Stimulated activated CD8-positive, alpha-beta memory T cell treated with anti-CD3 and anti-CD28 coated beads, Interleukin-12 subunit alpha, Interleukin-12 subunit beta, amount 100 ng/mL, for 1 hour (primary cell): Measurements from ENCODE around the gene ADISSP.

Experiments
- DNase-seq: peaks from one replicate; pipeline ENCODE4 v3.0.0-alpha.2; 2020; ENCODE audit warnings: low read depth

ADISSP gene

DNA sequence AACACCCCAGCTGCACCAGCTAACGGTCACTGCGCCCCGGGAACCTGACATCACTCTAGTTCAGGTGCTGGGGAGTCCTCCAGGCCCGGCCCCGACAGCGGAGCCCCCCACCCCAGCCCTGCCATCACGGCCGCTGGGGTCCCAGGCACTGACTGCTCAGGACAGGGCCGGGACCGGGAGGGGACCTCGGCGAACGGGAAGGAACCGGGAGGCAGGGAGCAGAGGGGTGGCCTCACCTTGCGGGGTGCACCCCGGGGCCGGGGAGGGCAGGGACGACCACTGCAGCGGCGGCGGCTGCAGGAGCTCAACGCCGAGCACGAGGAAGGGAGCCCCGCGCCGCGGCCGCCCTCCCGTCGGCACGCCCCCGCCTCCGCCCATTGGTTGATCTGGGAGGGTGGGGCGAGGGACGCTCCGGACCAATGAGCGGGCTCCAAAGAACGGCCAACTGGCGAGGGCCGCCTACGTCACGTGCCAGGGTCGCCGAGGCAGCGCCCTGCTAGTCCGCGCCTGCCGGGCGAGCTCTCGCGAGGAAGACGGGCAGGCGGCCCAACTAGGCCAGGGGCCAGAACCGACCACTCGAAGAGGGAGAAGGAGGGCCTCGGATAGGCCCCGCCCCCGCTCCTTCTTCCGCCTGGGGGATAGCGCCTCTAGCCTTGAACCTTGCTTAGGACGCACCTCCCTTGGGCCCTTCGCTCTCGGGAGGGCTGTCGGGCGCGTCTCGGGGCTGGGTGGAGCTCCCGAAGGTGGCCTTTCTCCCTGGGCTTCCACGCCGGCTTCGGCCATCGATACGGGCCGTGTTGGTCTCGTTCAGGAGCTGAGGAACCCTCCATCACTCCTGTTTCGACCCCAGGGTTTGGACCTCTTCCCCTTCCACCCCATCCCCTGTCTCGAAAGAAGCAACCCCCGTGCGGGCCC is at the start of gene ADISSP:
Gene ADISSP (minus strand): TSS at position 327 of the 915 bp plus-strand sequence. CDS start 7,653 bp downstream, outside the sequence.
- DNase-seq = peak; percentile 93

DNA sequence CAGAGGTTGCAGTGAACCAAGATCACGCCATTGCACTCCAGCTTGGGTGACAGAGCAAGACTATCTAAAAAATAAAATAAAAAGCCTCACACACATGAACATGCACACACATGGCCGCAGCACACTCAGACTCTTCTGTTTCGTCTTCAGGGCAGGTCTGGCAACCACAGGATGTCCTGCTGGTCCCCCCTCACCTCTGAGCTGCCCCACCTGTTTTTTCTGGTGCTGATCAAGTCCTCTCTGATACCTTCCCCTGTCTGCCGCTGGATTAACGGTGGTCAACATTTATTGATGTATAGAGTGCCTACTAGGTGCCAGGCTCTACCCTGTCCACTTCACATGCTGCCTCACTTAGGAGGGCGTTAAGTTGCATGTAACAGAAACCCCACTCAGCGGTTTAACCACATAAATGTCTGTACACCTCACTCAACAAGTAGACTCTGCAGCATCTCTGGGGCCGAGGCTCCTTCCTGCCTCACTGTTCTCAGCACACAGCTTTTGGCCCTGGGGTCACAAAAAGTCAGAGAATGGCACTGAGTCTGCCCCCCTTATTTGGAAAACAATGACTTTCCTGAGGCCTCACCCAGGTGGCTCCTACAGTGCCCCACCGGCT is 48.3 kb upstream of the ADISSP start:
- DNase-seq = no peak

DNA sequence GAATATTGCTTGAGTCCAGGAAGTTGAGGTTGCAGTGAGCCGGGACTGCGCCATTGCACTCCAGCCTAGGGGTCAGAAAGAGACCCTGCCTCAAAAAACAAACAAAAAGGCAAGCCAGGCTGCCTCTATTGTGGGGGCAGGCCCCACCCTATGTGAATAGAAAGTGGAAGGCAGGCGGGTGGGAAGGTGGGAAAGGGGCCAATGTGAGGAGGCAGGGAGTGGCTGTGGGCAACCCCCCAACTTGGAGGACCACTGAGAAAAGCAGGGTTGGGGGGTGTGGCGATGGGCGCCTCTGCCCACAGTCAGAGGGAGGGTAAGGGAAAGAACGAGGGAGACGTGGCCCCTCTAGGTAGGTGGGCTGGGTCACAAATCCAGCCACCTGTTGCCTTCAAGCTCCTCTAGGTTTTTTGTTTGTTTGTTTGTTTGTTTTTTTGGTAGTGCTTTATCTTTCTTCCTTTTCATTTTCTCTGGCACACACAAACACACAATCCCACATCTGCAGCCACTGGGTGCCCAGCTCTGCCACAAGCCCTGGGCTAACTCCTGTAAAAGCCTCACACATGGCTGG is 47.5 kb upstream of the ADISSP start:
- no peak for DNase-seq

DNA sequence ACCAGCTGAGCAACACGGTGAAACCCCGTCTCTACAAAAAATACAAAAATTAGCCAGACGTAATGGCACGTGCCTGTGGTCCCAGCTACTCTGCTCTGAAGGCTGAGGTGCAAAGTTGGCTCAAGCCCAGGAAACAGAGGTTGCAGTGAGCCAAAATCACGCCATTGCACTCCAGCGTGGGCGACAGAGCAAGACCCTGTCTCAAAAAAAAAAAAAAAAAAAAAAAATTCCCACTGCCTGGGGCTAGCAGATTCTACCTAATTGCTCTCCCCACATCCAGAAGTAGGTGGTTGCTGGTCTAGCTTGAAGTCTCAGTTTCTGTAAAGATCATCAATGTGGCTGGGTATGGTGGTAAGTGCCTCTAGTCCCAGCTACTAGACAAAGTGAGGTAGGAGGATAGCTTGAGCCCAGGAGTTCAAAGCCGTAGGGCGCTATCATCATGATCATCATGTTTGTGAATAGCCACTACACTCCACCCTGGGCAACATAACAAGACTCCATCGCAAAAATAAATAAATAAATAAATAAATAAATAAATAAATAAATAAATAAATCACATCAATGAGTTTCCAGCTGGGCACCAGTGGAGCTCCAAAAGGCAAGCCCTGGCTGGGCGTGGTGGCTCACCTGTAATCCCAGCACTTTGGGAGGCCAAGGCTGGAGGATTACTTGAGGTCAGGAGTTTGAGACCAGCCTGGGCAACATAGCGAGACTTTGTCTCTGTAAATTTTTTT is 46.5 kb upstream of the ADISSP start:
- no peak for DNase-seq

DNA sequence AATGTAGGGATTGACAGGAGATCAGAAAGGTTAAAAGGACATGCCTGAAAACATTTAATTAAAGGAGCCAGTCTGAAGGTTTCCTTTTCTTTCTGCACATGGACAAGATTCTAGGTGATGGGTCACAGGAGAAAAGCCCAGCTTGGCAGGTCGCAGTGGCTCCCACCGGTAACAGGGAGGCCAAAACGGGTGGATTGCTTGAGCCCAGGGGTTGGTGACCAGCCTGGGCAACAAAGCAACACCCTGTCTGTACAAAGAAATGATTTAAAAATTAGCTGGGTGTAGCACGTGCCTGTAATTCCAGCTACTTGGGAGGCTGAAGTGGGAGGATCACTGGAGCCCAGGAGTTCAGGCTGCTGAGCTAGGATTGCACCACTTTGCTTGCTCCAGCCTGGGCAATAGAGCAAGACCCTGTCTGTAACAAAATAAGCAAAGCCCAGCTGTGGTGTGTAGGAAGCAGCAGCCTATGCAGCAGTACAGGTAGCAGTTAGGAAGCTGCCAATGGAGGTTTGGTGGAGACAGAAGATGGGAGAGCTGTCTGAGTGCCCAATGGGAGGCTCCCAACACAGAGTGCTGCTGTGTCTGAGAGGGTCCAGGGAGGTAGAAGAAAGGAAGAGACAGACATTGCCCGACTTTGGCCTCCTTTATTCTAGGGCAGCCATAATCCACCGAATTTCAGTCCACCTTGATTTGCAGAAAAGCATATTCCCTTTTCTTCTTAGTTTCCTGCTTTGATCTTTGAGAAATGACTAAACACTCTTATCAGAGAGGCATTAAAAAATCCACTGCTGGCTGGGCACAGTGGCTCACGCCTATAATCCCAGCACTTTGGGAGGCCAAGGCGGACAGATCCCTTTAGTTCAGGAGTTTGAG is 45.7 kb upstream of the ADISSP start:
- DNase-seq = no peak

DNA sequence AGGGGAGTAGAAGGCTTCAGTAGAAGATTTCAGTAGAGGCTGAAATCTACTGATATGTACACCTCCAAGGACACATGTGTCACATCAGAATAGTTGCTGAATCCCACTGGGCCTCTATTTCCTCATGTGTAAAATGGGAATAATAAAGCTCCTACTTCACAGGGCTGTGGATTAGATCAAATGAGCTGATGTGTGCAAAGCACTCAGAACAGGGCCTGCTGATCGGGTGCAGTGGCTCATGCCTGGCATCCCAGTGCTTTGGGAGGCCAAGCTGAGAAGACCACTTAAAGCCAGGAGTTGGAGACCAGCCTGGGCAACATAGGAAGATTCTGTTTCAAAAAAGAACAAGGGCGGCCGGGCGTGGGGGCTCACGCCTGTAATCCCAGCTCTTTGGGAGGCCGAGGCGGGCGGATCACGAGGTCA is 44.7 kb upstream of the ADISSP start:
- DNase-seq = no peak

DNA sequence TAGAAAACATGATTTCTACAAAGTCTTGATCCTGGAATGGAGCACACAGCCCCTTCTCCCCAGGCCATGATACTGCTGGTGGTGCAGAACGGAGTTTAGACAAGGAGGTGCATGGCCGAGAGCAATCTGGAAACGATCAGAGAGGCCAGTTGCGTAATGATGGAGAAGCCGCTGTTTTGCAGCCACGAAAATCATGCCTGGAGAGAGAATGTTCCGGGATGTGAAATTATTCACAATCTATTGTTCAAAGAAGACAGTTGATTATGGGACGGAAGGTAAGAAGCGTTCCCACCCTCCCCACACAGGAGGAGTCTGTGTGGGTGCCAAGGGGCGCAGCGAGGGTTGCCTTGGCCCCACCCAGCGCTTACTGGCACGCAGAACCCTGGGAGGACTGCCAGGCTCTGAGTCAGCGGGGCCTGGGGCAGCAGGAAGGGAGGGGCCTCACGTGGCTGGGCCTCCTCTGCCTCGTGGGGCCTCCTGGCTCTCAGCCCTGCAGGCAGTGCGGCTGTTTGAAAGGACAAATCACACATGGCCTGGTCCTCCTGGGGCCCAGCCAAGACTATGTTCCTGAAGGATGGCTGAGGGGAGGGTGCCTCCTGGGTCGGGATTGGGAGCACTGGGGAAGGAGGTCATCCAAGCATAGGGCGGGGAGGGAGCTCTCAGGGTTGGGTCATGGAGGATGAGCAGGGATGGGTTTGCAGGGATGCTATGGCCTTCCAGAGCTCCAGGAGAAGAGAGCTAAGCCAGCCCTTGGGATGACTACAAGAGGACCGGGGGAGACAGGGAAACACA is 44.1 kb upstream of the ADISSP start:
- peak; percentile 82 for DNase-seq

DNA sequence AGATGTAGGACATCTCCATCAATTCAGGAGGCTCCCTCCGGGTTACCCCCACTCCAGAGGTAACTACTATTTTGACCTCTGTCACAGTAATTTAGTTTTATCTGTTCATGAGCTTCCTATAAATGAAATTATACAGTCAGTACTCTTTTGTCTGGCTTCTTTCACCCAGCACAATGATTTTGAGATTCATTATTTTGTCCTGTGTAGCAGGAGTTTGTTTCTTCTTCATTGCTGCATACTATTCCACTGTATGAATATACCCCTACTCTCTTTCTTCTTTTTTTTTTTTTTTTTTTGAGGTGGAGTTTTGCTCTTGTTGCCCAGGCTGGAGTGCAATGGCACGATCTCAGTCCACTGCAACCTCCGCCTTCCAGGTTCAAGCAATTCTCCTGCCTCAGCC is 41.0 kb upstream of the ADISSP start:
- no peak for DNase-seq

DNA sequence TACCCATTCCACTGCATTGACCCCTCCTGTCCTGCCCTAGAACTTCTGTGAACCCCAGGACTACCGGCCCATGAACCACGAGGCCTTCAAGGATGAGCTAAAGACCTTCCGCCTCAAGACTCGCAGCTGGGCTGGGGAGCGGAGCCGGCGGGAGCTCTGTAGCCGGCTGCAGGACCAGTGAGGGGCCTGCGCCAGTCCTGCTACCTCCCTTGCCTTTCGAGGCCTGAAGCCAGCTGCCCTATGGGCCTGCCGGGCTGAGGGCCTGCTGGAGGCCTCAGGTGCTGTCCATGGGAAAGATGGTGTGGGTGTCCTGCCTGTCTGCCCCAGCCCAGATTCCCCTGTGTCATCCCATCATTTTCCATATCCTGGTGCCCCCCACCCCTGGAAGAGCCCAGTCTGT is 37.2 kb upstream of the ADISSP start:
- DNase-seq = no peak

DNA sequence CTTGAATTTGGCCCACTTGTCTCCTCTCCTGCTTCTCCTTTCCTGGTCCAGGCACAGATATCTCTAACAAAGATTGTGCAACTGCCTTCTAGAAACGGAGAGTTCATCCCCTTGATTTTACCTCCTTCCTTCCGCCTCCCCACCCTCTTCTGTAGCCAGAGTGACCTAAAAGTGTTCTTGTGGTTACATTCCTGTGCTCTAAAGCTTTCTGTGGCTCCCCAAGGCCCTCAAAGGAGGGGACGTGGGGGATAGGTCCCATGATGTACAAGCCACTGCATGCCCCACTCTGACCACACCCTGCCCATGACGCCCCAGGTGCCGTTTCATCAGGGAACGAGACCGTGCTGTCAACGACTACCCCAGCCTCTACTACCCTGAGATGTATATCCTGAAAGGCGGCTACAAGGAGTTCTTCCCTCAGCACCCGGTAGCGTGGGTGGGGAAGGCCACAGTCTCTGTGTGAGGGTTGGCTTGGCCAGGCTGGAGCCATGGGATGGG is 36.8 kb upstream of the ADISSP start:
- DNase-seq = no peak

DNA sequence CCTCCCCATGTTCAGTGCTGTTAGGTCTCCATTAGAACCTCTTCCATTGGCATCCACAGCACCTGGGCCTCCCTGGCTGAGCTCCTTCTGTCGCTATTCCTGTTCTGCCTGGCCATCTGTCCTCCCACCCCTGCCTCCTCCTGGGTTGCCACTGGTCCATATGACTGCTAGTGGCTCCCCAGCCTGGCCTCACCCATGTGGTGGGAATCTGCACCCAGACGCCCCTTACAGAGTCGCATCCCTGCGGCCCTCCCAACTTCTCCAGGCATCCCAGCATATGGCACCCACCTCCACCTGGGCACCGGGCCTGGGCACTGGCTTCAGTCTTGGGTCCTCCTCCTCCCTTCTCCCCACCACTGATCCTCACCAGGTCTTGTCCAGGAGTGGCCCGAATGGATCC is 36.3 kb upstream of the ADISSP start:
- DNase-seq = no peak

DNA sequence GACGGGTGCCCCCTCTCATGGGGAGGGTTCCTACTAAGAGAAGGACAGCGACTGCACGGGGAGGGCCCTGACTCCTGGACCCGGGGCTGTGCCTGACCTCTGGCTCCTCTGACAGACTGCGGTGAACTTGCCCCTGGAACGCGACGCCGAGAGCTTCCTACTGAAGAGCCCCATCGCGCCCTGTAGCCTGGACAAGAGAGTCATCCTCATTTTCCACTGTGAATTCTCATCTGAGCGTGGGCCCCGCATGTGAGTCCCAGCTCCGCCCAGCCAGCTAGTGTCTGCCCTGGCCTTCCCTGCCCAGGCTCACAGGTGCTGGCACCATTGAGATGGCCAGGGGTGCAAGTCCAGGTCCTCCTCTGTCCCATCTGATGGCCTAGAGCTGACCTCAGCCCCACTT is 35.7 kb upstream of the ADISSP start:
- DNase-seq = no peak

DNA sequence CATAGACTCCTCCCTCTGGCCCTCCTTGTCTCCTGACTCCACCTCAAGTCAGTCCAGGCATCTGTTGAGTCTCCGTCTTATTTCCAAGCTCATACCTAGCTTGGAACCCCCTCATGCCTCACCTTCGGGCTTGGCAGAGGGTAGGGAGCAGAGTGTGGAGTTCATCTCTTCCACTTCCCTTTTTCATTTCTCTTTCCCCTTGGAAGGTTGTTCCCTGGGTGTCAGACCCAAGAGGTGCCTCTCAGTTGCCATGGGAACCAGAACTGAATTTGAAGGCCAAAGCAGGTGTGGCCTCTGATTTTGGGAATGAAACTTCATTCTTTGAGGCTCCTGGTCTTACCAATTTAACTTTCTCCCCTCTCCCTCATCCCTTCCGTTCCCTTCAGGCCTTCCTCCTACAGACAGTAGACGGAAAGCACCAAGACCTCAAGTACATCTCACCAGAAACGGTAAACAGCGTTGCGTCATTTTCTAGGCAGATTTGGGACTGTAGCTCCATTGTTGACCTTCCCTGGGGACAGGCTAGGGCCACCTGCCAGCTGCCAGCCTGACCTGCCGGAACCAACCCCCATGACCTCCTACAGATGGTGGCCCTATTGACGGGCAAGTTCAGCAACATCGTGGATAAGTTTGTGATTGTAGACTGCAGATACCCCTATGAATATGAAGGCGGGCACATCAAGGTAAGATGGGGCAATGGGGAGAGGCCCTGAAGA is 35.1 kb upstream of the ADISSP start:
- no peak for DNase-seq

DNA sequence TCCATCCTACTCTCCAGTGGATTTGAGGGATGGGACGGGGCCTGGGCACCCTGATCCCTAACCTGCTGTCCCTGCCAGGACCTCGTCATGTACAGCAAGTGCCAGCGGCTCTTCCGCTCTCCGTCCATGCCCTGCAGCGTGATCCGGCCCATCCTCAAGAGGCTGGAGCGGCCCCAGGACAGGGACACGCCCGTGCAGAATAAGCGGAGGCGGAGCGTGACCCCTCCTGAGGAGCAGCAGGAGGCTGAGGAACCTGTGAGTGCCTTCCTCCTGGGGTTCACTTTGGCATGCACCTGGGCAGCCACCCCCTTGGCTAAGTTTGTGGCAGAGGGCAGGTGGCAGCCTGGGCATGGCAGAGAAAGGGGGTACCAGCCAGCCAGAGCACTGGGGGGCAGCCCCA is 34.3 kb upstream of the ADISSP start:
- no peak for DNase-seq

DNA sequence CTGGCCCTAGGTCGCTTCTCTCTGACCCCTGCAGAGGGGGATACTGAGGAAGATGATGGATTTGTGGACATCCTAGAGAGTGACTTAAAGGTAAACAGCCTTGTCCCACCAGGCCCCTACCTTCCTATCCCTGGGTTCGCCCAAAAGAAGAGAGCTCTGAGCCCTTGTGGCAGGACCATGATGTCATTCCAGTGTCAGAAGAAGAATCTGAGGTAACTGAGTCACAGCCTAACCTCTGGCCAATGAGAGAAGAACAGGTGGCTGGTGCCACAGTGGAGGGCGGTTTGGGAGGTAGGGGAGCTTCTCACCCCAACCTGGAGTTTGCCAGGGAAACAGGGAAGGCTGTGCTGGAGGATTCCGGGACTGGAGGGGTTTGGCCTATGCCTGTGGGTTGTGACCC is 33.7 kb upstream of the ADISSP start:
- DNase-seq = no peak

DNA sequence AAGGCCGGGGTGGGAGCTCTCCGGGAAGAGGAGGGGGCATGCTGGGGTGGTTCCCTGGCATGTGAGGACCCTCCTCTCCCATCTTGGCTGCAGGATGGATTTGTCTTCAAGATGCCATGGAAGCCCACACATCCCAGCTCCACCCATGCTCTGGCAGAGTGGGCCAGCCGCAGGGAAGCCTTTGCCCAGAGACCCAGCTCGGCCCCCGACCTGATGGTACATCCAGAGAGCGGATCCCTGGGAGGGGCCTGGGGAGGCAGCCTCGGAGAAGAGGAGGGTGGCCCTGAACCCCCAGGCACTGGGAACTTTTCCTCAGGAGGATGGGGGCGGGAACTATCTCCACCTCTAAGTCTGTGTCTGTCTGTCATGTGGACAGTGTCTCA is 33.3 kb upstream of the ADISSP start:
- no peak for DNase-seq

DNA sequence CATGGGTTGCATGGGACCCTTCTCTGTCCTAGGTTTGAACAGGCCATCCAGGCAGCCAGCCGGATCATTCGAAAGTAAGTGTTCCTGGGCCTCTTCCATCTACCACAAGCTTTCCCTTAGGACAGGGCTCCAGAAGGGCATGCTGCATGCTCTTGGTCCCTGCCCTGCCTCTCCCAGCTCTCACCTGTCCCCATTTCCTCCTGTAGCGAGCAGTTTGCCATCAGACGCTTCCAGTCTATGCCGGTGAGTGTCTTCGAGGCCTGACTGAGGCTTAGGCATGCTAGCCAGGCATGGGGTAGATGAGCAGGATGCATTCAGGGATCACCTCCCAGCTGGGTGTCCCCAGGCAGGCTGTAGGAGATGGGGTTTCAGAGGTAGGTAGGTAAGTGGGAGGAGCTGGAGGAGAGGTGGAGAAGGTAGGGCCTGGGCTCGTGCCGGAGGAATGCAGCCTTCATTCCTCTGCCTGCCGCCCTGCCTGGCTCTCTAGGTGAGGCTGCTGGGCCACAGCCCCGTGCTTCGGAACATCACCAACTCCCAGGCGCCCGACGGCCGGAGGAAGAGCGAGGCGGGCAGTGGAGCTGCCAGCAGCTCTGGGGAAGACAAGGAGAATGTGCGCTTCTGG is 32.8 kb upstream of the ADISSP start:
- no peak for DNase-seq

DNA sequence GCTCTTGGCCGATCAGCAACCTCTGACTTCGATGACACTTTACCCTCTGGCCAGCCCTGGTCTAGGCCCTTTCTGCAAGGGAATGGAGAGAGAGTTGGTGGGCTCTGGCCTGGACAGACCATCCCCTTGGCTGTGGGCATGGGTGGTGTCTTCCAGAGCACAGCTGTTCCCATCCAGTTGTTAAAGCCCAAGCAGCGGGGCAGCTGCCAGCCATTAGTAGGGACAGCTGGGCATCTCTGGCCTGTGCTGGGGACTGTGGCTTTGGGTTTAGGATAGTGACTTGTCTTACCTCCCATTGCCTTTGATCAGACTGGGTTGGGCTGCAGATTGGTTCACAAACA is 31.3 kb upstream of the ADISSP start:
- DNase-seq = no peak

DNA sequence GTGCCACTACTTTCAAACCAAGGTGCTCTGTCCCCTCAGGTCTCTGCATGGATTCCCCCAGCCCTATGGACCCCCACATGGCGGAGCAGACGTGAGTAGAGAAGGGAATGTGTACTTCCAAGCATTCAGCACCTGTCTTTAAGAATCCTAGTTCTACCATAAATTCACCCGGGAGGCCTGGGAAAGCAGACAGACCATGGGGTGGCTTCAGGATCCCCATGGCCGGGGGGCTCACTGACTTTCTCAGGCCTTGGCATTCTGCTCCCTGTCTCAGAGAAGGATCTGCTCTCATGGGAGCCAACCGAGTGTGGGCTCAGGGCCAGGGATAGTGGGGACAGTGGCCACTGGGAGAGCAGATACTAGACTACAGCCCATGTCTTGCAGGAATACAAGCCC is 30.8 kb upstream of the ADISSP start:
- DNase-seq = no peak
